GM10248 (cell line): ENCODE results near the gene SLC25A45.

Source experiments
- CTCF ChIA-PET: fragments of 300-600 bp; sonication (Branson Sonifier 250); formaldehyde crosslinking; extraction: SDS; loops from one replicate; lab custom pipeline; 2021; ENCODE audit warnings: antibody characterized with exemption; lab: Yijun Ruan, JAX
- POLR2A ChIA-PET: fragments of 350-650 bp; sonication (Branson Sonifier 250); formaldehyde crosslinking; extraction: SDS; loops from one replicate; lab custom pipeline; 2020; ENCODE audit warnings: antibody characterized with exemption; lab: Yijun Ruan, JAX
- DNase-seq: peaks from one replicate; pipeline ENCODE4 v3.0.0; 2012; ENCODE audit errors: extremely low spot score
- CTCF ChIP-seq: IDR thresholded peaks from 2 replicates; pipeline ENCODE4 v1.5.1; 2012; ENCODE audit warnings: mild to moderate bottlenecking, low read depth; ENCODE audit errors: extremely low read depth, missing control alignments, control extremely low read depth

The SLC25A45 gene

GRCh38 chr11:65424205-65425104, 42.0 kb upstream of the SLC25A45 start:
- POLR2A ChIA-PET = interaction anchor here (0.7 to 14.7 kb wide), 28 partner anchors 8 to 466 kb away, joined by 3 to 620 read pairs (median 4); partner anchors contain the start of genes CCDC85B, DPF2, MALAT1 and PCNX3
- CTCF ChIA-PET = interaction anchor here (1.1 to 1.5 kb wide), 2 partner anchors 9 to 11 kb away, joined by 3 to 6 read pairs; no protein-coding TSS in a partner anchor
- no peak for DNase-seq
- TF ChIP-seq CTCF = no peak

- ChIA-PET POLR2A (interaction anchor here (0.6 to 14.7 kb wide), 35 partner anchors 8 to 1546 kb away, joined by 3 to 620 read pairs (median 4); partner anchors contain the start of genes CCDC85B, DPF2, EHBP1L1 and MALAT1), CTCF (interaction anchor here (1.1 to 1.5 kb wide), 2 partner anchors 8 to 10 kb away, joined by 3 to 6 read pairs; no protein-coding TSS in a partner anchor)
- no peak for TF ChIP-seq CTCF
- no peak for DNase-seq
Observed at GRCh38 chr11:65423516-65424204, 41.2 kb upstream of the SLC25A45 start.

GRCh38 chr11:65422633-65423515, 40.4 kb upstream of the SLC25A45 start, which contains the start of gene NEAT1:
Gene NEAT1 (plus strand): TSS chr11:65422798.
- ChIA-PET CTCF (interaction anchor here (1.3 kb wide), 1 partner anchor 57 kb away, joined by 3 read pairs; no protein-coding TSS in a partner anchor), POLR2A (interaction anchor here (0.6 to 14.7 kb wide), 34 partner anchors 8 to 1895 kb away, joined by 3 to 620 read pairs (median 4); partner anchors contain the start of genes DPF2, EHBP1L1, FAM89B and FRMD8)
- peak; percentile 80 for DNase-seq
- no peak for TF ChIP-seq CTCF

- no peak for TF ChIP-seq CTCF
- POLR2A ChIA-PET = interaction anchor here (0.6 to 14.7 kb wide), 26 partner anchors 7 to 1896 kb away, joined by 3 to 620 read pairs (median 4); partner anchors contain the start of genes DPF2, EHBP1L1, FAM89B and FRMD8
- peak; percentile 78 for DNase-seq
- CTCF ChIA-PET = interaction anchor here (1.3 to 6.8 kb wide), 3 partner anchors 47 to 86 kb away, joined by 3 to 72 read pairs (median 4); no protein-coding TSS in a partner anchor
Observed at GRCh38 chr11:65421794-65422632, 39.6 kb upstream of the SLC25A45 start.
